ENCODE data around the gene LRRTM4. TPM values are rescaled to one million over a fixed set of nuclear protein-coding genes. Genes with fewer than 3 reads are reported as not detected.

The LRRTM4 gene
- polyA plus RNA-seq, 1 donor (not counting 4 experiments of a cell fraction or from before 2014, with no cell fraction given): not detected

DNA sequence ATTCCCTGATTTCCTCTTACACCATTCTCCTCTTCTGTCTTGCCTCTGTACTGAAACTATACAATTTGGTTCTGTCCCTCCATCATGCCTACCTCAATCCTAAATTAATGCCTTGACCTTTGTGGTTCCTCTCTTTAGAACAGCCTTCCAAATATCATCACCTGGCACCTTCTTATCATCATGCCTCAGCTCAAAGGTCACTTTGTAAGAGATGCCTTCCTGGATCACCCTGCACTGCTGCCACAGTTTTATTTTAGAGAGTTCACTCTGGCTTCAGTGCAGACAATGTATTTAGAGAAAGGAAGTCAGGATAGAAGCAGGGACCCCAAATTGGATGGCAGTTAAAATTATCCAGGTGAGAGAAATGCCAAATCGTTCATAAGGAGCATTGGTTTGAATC, 64.5 kb downstream of the LRRTM4 start:
- H3K27ac ChIP-seq (ENCODE audit: control insufficient read depth, insufficient read depth, low read length): no peak overlapping the region
- no peaks in the 10 kb centered on the region for H3K36me3 ChIP-seq (ENCODE audit: control insufficient read depth in 2 of 2, extremely low read depth in 1 of 2, insufficient read depth in 2 of 2, low read length in 2 of 2)
- H3K9ac ChIP-seq (ENCODE audit: control insufficient read depth, extremely low read depth, insufficient read depth, low read length): no peak overlapping the region
- H3K79me2 ChIP-seq (ENCODE audit: control insufficient read depth, insufficient read depth, low read length): no peaks in the 10 kb centered on the region
- H3K27me3 ChIP-seq (ENCODE audit: control insufficient read depth, extremely low read depth, insufficient read depth, low read length): no peaks in the 10 kb centered on the region
- H3K4me3 ChIP-seq (ENCODE audit: control insufficient read depth in 2 of 3, extremely low read depth in 1 of 3, insufficient read depth in 2 of 3, low read depth in 1 of 3, low read length in 3 of 3): no peak overlapping the region
- H2AFZ ChIP-seq (ENCODE audit: control insufficient read depth, low read length): no peak overlapping the region
- FAIRE-seq (no peak), DNase-seq (ENCODE audit: low read depth, low spot score) (no peak)
- no peak for TF ChIP-seq EZH2 (IDR thresholded peaks at IDR 0.05; ENCODE audit: low read length)
- TF ChIP-seq, protein P1, sequence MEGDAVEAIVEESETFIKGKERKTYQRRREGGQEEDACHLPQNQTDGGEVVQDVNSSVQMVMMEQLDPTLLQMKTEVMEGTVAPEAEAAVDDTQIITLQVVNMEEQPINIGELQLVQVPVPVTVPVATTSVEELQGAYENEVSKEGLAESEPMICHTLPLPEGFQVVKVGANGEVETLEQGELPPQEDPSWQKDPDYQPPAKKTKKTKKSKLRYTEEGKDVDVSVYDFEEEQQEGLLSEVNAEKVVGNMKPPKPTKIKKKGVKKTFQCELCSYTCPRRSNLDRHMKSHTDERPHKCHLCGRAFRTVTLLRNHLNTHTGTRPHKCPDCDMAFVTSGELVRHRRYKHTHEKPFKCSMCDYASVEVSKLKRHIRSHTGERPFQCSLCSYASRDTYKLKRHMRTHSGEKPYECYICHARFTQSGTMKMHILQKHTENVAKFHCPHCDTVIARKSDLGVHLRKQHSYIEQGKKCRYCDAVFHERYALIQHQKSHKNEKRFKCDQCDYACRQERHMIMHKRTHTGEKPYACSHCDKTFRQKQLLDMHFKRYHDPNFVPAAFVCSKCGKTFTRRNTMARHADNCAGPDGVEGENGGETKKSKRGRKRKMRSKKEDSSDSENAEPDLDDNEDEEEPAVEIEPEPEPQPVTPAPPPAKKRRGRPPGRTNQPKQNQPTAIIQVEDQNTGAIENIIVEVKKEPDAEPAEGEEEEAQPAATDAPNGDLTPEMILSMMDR (optimal IDR thresholded peaks at IDR 0.05 in 1 of 3, IDR thresholded peaks at IDR 0.05 in 1 of 3, conservative IDR thresholded peaks at IDR 0.05 in 1 of 3; ENCODE audit: extremely low read depth in 1 of 3, insufficient read depth in 2 of 3, low read length in 3 of 3): no peak
- H3K9me1 ChIP-seq (ENCODE audit: control insufficient read depth, extremely low read depth, insufficient read depth, low read length): no peaks in the 10 kb centered on the region
- no peak overlapping the region for H3K4me2 ChIP-seq (ENCODE audit: control insufficient read depth, extremely low read depth, insufficient read depth, low read depth, low read length)
- H3K9me3 ChIP-seq (ENCODE audit: control insufficient read depth, low read depth, low read length): no peaks in the 10 kb centered on the region
- no peaks in the 10 kb centered on the region for H3K4me1 ChIP-seq (ENCODE audit: control insufficient read depth, extremely low read depth, insufficient read depth, low read length)
- dilution Hi-C loops (cut with MboI; ENCODE audit: extremely low pct_ligation_motif_present, low sequenced_read_pairs): no loop called here
- no peaks in the 10 kb centered on the region for H4K20me1 ChIP-seq (ENCODE audit: control insufficient read depth, extremely low read depth, insufficient read depth, low read length)

DNA sequence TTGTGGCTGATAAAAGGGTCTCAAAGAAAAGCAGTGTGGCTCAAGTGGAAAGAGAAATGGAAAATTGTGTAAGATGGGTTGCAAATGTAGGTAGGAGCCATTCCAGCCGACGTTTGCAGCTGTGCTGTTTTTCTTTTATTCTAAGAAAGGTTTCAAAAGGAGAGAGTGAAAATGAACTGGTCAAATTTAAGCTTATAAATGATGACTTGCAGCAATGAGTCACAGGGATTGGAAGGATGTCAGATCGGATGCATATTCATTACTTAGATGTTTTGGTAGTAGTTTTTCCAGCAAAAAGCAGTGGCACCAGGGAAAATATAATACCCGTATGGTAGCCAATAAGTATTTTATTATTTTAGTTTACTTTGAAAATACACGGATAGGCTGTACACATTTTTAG, 79.1 kb downstream of the LRRTM4 start:
- TF ChIP-seq, protein P1 (optimal IDR thresholded peaks at IDR 0.05 in 1 of 3, IDR thresholded peaks at IDR 0.05 in 1 of 3, conservative IDR thresholded peaks at IDR 0.05 in 1 of 3; ENCODE audit: extremely low read depth in 1 of 3, insufficient read depth in 2 of 3, low read length in 3 of 3): no peak
- TF ChIP-seq EZH2 (IDR thresholded peaks at IDR 0.05; ENCODE audit: low read length): no peak
- Histone ChIP-seq H4K20me1 (ENCODE audit: control insufficient read depth, extremely low read depth, insufficient read depth, low read length) (no peaks in the 10 kb centered on the region), H3K4me1 (ENCODE audit: control insufficient read depth, extremely low read depth, insufficient read depth, low read length) (no peaks in the 10 kb centered on the region), H3K36me3 (ENCODE audit: control insufficient read depth in 2 of 2, extremely low read depth in 1 of 2, insufficient read depth in 2 of 2, low read length in 2 of 2) (no peaks in the 10 kb centered on the region), H3K79me2 (ENCODE audit: control insufficient read depth, insufficient read depth, low read length) (no peaks in the 10 kb centered on the region), H2AFZ (ENCODE audit: control insufficient read depth, low read length) (no peak overlapping the region), H3K27me3 (ENCODE audit: control insufficient read depth, extremely low read depth, insufficient read depth, low read length) (no peaks in the 10 kb centered on the region), H3K9ac (ENCODE audit: control insufficient read depth, extremely low read depth, insufficient read depth, low read length) (no peak overlapping the region), H3K4me3 (ENCODE audit: control insufficient read depth in 2 of 3, extremely low read depth in 1 of 3, insufficient read depth in 2 of 3, low read depth in 1 of 3, low read length in 3 of 3) (no peak overlapping the region), H3K9me3 (ENCODE audit: control insufficient read depth, low read depth, low read length) (no peaks in the 10 kb centered on the region), H3K9me1 (ENCODE audit: control insufficient read depth, extremely low read depth, insufficient read depth, low read length) (no peaks in the 10 kb centered on the region), H3K4me2 (ENCODE audit: control insufficient read depth, extremely low read depth, insufficient read depth, low read depth, low read length) (no peak overlapping the region), H3K27ac (ENCODE audit: control insufficient read depth, insufficient read depth, low read length) (no peak overlapping the region)
- DNase-seq (ENCODE audit: low read depth, low spot score) (no peak), FAIRE-seq (no peak)
- dilution Hi-C loops (cut with MboI; ENCODE audit: extremely low pct_ligation_motif_present, low sequenced_read_pairs): no loop called here
